Neuronal stem cell (in vitro differentiated cells): Measurements from ENCODE around the gene TRABD.

Source experiments
- DNase-seq: peaks from one replicate; pipeline ENCODE4 v3.0.0-alpha.2; 2013; ENCODE audit warnings: low spot score
- H2AFZ ChIP-seq: one replicate; pipeline ENCODE4 v1.6.1; 2013; ENCODE audit warnings: mild to moderate bottlenecking, low read length, inconsistent platforms
- H2AK5ac ChIP-seq: 2 replicates; pipeline ENCODE4 v1.6.1; 2013; ENCODE audit warnings: low read depth, mild to moderate bottlenecking, inconsistent platforms, low read length, moderate library complexity, mixed read lengths
- H2BK120ac ChIP-seq: 2 replicates; pipeline ENCODE4 v1.6.1; 2013; ENCODE audit warnings: low read depth, mild to moderate bottlenecking, inconsistent platforms, low read length, moderate library complexity, mixed read lengths
- H2BK12ac ChIP-seq: one replicate; pipeline ENCODE4 v1.6.1; 2013; ENCODE audit warnings: low read length, inconsistent platforms
- H2BK15ac ChIP-seq: 2 replicates; pipeline ENCODE4 v1.6.1; 2013; ENCODE audit warnings: mild to moderate bottlenecking, low read length, inconsistent platforms, mixed read lengths
- H2BK5ac ChIP-seq: one replicate; pipeline ENCODE4 v1.6.1; 2013; ENCODE audit warnings: inconsistent platforms, mild to moderate bottlenecking, low read length, moderate library complexity
- H3K14ac ChIP-seq: one replicate; pipeline ENCODE4 v1.6.1; 2013; ENCODE audit warnings: low read length, inconsistent platforms
- H3K18ac ChIP-seq: 2 replicates; pipeline ENCODE4 v1.6.1; 2013; ENCODE audit warnings: low read length, inconsistent platforms
- H3K23ac ChIP-seq: 2 replicates; pipeline ENCODE4 v1.6.1; 2013; ENCODE audit warnings: low read depth, mild to moderate bottlenecking, mixed read lengths, low read length, inconsistent platforms; ENCODE audit not compliant: poor library complexity
- H3K27ac ChIP-seq: replicated peaks from 3 replicates; pipeline ENCODE4 v1.5.1; 2013; ENCODE audit warnings: low read length, inconsistent platforms
- H3K27me3 ChIP-seq, 3 experiments: 2 replicates each; pipeline ENCODE4 v1.6.1; 2013; ENCODE audit warnings: low read length in 3 of 3, mild to moderate bottlenecking in 2 of 3, inconsistent platforms in 1 of 3, low read depth in 1 of 3, mixed read lengths in 1 of 3, moderate library complexity in 1 of 3; ENCODE audit not compliant: control insufficient read depth in 3 of 3, insufficient read depth in 3 of 3
- H3K36me3 ChIP-seq, 2 donors: replicated peaks in 1 of 2; 2 replicates each; pipeline ENCODE4 v1.6.1; 2013; ENCODE audit warnings: low read length in 2 of 2; ENCODE audit not compliant: control insufficient read depth in 2 of 2, insufficient read depth in 2 of 2
- H3K4ac ChIP-seq: 2 replicates; pipeline ENCODE4 v1.6.1; 2013; ENCODE audit warnings: inconsistent platforms, mild to moderate bottlenecking, low read length, moderate library complexity
- H3K4me1 ChIP-seq, 2 donors: 1 replicate in 1 of 2; 2 replicates in 1 of 2; pipeline ENCODE4 v1.6.1; 2013; ENCODE audit warnings: low read length in 2 of 2, low read depth in 1 of 2; ENCODE audit not compliant: control insufficient read depth in 2 of 2, insufficient read depth in 1 of 2
- H3K4me2 ChIP-seq: one replicate; pipeline ENCODE4 v1.6.1; 2013; ENCODE audit warnings: mild to moderate bottlenecking, low read length, inconsistent platforms; ENCODE audit not compliant: insufficient read depth, poor library complexity, severe bottlenecking
- H3K4me3 ChIP-seq, 2 donors: 2 replicates each; pipeline ENCODE4 v1.5.1; 2013; ENCODE audit warnings: low read length in 2 of 2, mild to moderate bottlenecking in 2 of 2, inconsistent platforms in 1 of 2, moderate library complexity in 1 of 2
- H3K79me1 ChIP-seq: one replicate; pipeline ENCODE4 v1.6.1; 2013; ENCODE audit warnings: low read depth, mild to moderate bottlenecking, inconsistent platforms, low read length, moderate library complexity
- H3K9ac ChIP-seq: one replicate; pipeline ENCODE4 v1.6.1; 2013; ENCODE audit warnings: mild to moderate bottlenecking, low read depth, low read length, inconsistent platforms; ENCODE audit not compliant: poor library complexity
- H3K9me3 ChIP-seq, 2 donors: replicated peaks in 1 of 2; 2 replicates each; pipeline versions ENCODE3 to v1.6.1; 2013; ENCODE audit warnings: low read length in 2 of 2, mild to moderate bottlenecking in 2 of 2, inconsistent platforms in 1 of 2, low read depth in 1 of 2, mixed read lengths in 1 of 2, moderate library complexity in 1 of 2; ENCODE audit not compliant: control insufficient read depth in 2 of 2, insufficient read depth in 1 of 2
- H4K8ac ChIP-seq: one replicate; pipeline ENCODE4 v1.6.1; 2013; ENCODE audit warnings: low read depth, mild to moderate bottlenecking, inconsistent platforms, low read length, moderate library complexity
- H4K91ac ChIP-seq: one replicate; pipeline ENCODE4 v1.6.1; 2013; ENCODE audit warnings: low read length, low read depth, mild to moderate bottlenecking, inconsistent platforms; ENCODE audit not compliant: poor library complexity
- WGBS, 2 donors: extraction: QIAGEN DNeasy Blood & Tissue Kit; methylation state at CpG; one replicate each; pipeline ENCODE4 v1.1.7; 2013; ENCODE audit warnings: missing lambda C conversion rate in 2 of 2, mixed read lengths in 1 of 2; ENCODE audit not compliant: insufficient read length in 2 of 2, insufficient replicate concordance in 1 of 2; ENCODE audit errors: extremely low coverage in 2 of 2; 5-methylcytosine and 5-hydroxymethylcytosine counted together

Gene TRABD

GRCh38 chr22:50248196-50249081, 62.7 kb downstream of the TRABD start:
- H2BK120ac ChIP-seq: no peak overlapping the region

More at GRCh38 chr22:50248196-50249081, 62.7 kb downstream of the TRABD start:
- Histone ChIP-seq H3K9me3 (no peaks in the 10 kb centered on the region), H3K36me3 (peaks cover 22 to 46% of the 10 kb centered on the region in 2 donors), H3K27me3 (no peaks in the 10 kb centered on the region), H2BK12ac (peak overlapping the region; percentile 73), H4K91ac (peak overlapping the region; percentile 94), H3K4me3 (no peak overlapping the region), H2AK5ac (peak overlapping the region; percentile 75), H4K8ac (peak overlapping the region; percentile 82), H3K14ac (peak overlapping the region; percentile 38), H3K4ac (no peak overlapping the region), H3K9ac (peak overlapping the region; percentile 77), H3K4me2 (no peak overlapping the region), H3K79me1 (peaks cover 28% of the 10 kb centered on the region), H2AFZ (no peak overlapping the region), H3K18ac (no peak overlapping the region), H3K23ac (peak overlapping the region; percentile 73), H2BK15ac (peak overlapping the region; percentile 43), H2BK5ac (no peak overlapping the region), H3K4me1 (peaks cover 28 to 33% of the 10 kb centered on the region in 2 donors), H3K27ac (no peak overlapping the region)
- WGBS, 2 donors: no CpG with 5 or more reads among the region's 29 CpGs
- no peak for DNase-seq
